HCT116 (cell line): Measurements from ENCODE around the gene CASTOR2. TPM values are rescaled to one million over a fixed set of nuclear protein-coding genes. Genes with fewer than 3 reads are reported as not detected.

Experiments
- ATAC-seq: fragments of 200-7000 bp; cut with Tn5 transposase; 2 replicates; pipeline ENCODE4 v1.9.1; 2020; ENCODE audit warnings: mild to moderate bottlenecking, moderate library complexity
- BruUV-seq: library from RNA; stranded (reverse); fragments of 400-500 nt; replicated peaks from 2 replicates; lab custom pipeline; 2021; lab: Mats Ljungman, UMichigan
- CTCF ChIA-PET: fragments of 300-600 bp; sonication (Branson Sonifier 250); formaldehyde crosslinking; loops from one replicate; lab custom pipeline; 2021; ENCODE audit warnings: antibody characterized with exemption; lab: Charles Lee
- POLR2A ChIA-PET: fragments of 300-600, 350-600 bp; sonication (Branson Sonifier 250); formaldehyde crosslinking; loops from one replicate; lab custom pipeline; 2021; ENCODE audit warnings: antibody characterized with exemption; lab: Charles Lee
- RAD21 ChIA-PET, 2 experiments: fragments of 300-600 bp; sonication (Branson Sonifier 250); formaldehyde crosslinking; loops; one replicate each; lab custom pipeline; 2023; ENCODE audit warnings: low total read pairs in 2 of 2; ENCODE audit not compliant: uncharacterized antibody in 2 of 2, unreplicated experiment in 2 of 2, low non-redundant PET in 1 of 2; lab: Charles Lee
- DNase-seq: peaks from one replicate; pipeline ENCODE4 v3.0.0-alpha.2; 2010; ENCODE audit warnings: low read depth, low spot score
- H2AFZ ChIP-seq: fragments of 200-600 bp; shearing (Covaris generic), sonication (generic); 2 replicates; pipeline ENCODE4 v1.6.1; 2017; ENCODE audit warnings: low read depth, mixed run types, mixed read lengths, antibody characterized with exemption, low read length; ENCODE audit not compliant: poor library complexity, severe bottlenecking
- H3K27ac ChIP-seq: 2 replicates; pipeline ENCODE4 v1.5.1; 2012; ENCODE audit warnings: low read depth, low read length
- H3K27me3 ChIP-seq: fragments of 200-600 bp; sonication (generic); 2 replicates; pipeline ENCODE4 v1.6.1; 2016; ENCODE audit warnings: mixed run types, low read length, mixed read lengths; ENCODE audit not compliant: insufficient read depth
- H3K36me3 ChIP-seq, 2 experiments: fragments of 200-500 bp in 1 of 2; fragments of 200-600 bp in 1 of 2; sonication (Bioruptor generic) in 1 of 2; sonication (generic) in 1 of 2; 2 replicates each; pipeline versions ENCODE4 v1.5.1 to v1.6.1; 2014 to 2016; ENCODE audit warnings: low read length in 2 of 2, inconsistent platforms in 1 of 2, mixed read lengths in 1 of 2, mixed run types in 1 of 2; ENCODE audit not compliant: insufficient read depth in 2 of 2, control insufficient read depth in 1 of 2
- H3K4me1 ChIP-seq, 2 experiments: fragments of 200-600 bp in 1 of 2; sonication (generic) in 1 of 2; 2 replicates each; pipeline versions ENCODE4 v1.5.1 to v1.6.1; 2012 to 2017; ENCODE audit warnings: low read length in 2 of 2, inconsistent platforms in 1 of 2, mild to moderate bottlenecking in 1 of 2, mixed read lengths in 1 of 2, mixed run types in 1 of 2, moderate library complexity in 1 of 2; ENCODE audit not compliant: insufficient read depth in 2 of 2, control insufficient read depth in 1 of 2
- H3K4me2 ChIP-seq: fragments of 200-600 bp; sonication (generic); 2 replicates; pipeline ENCODE4 v1.6.1; 2017; ENCODE audit warnings: mixed run types, low read length, mixed read lengths
- H3K4me3 ChIP-seq, 2 experiments: fragments of 200-600 bp in 1 of 2; sonication (generic) in 1 of 2; replicated peaks in 1 of 2; 2 replicates each; pipeline ENCODE4 v1.5.1; 2011 to 2016; ENCODE audit warnings: low read length in 2 of 2, control low read depth in 1 of 2, low read depth in 1 of 2, mild to moderate bottlenecking in 1 of 2, mixed read lengths in 1 of 2, mixed run types in 1 of 2
- H3K79me2 ChIP-seq: fragments of 200-600 bp; sonication (generic); 2 replicates; pipeline ENCODE4 v1.6.1; 2017; ENCODE audit warnings: mild to moderate bottlenecking, mixed run types, low read length, moderate library complexity, mixed read lengths; ENCODE audit not compliant: insufficient read depth
- H3K9ac ChIP-seq: fragments of 200-600 bp; sonication (generic); 2 replicates; pipeline ENCODE4 v1.6.1; 2016; ENCODE audit warnings: low read length, mixed read lengths
- H3K9me2 ChIP-seq: fragments of 200-600 bp; sonication (generic), shearing (Covaris generic); 2 replicates; pipeline ENCODE4 v1.6.1; 2017; ENCODE audit warnings: mixed run types, mild to moderate bottlenecking, moderate library complexity; ENCODE audit not compliant: insufficient read depth
- H3K9me3 ChIP-seq, 2 experiments: fragments of 200-500 bp in 1 of 2; fragments of 200-600 bp in 1 of 2; sonication (Bioruptor generic) in 1 of 2; sonication (generic) in 1 of 2; 2 replicates each; pipeline ENCODE4 v1.6.1; 2014 to 2017; ENCODE audit warnings: low read length in 2 of 2, mixed read lengths in 2 of 2, inconsistent platforms in 1 of 2, low read depth in 1 of 2, mild to moderate bottlenecking in 1 of 2, mixed run types in 1 of 2, moderate library complexity in 1 of 2; ENCODE audit not compliant: control insufficient read depth in 1 of 2, insufficient read depth in 1 of 2
- H4K20me1 ChIP-seq: fragments of 200-600 bp; sonication (generic), shearing (Covaris generic); 2 replicates; pipeline ENCODE4 v1.6.1; 2017; ENCODE audit warnings: mixed run types, mild to moderate bottlenecking, moderate library complexity; ENCODE audit not compliant: insufficient read depth
- CBX3 ChIP-seq: IDR thresholded peaks from 2 replicates; pipeline ENCODE4 v1.6.1; 2012; ENCODE audit warnings: low read depth
- ELF1 ChIP-seq: IDR thresholded peaks from 2 replicates; pipeline ENCODE4 v1.6.1; 2012; ENCODE audit warnings: low read depth, borderline replicate concordance
- EZH2 ChIP-seq: fragments of 200-600 bp; sonication (generic); IDR thresholded peaks from 2 replicates; pipeline ENCODE4 v1.6.1; 2017; ENCODE audit warnings: antibody characterized with exemption, mixed run types
- FOSL1 ChIP-seq: IDR thresholded peaks from 2 replicates; pipeline ENCODE4 v1.6.1; 2012; ENCODE audit warnings: low read depth
- RAD21 ChIP-seq: IDR thresholded peaks from 2 replicates; pipeline ENCODE4 v1.6.1; 2012; ENCODE audit warnings: low read depth, mild to moderate bottlenecking
- SIN3A ChIP-seq: IDR thresholded peaks from 2 replicates; pipeline ENCODE4 v1.6.1; 2012; ENCODE audit warnings: low read depth
- SP1 ChIP-seq: IDR thresholded peaks from 2 replicates; pipeline ENCODE4 v1.6.1; 2012; ENCODE audit warnings: low read depth
- ZFX ChIP-seq: fragments of 450-650 bp; IDR thresholded peaks from 2 replicates; pipeline ENCODE4 v1.6.1; 2017
- ZNF274 ChIP-seq: fragments of 200-500 bp; sonication (Bioruptor generic); IDR thresholded peaks from 2 replicates; pipeline ENCODE4 v1.6.1; 2014; ENCODE audit warnings: mild to moderate bottlenecking, low read depth, low read length, inconsistent platforms
- intact Hi-C: fragments of 100-400 bp; cut with micrococcal nuclease; formaldehyde crosslinking; loops from 2 replicates; pipeline ENCODE4 v1.10.0; 2022
- total RNA-seq: library from RNA; stranded (reverse); gene quantifications from one replicate; pipeline ENCODE4 v1.2.1, GENCODE V29; 2021; ENCODE audit not compliant: unreplicated experiment
- TF ChIP-seq, protein P1 (sequence below): IDR thresholded peaks from 2 replicates; pipeline ENCODE4 v1.6.1; 2011; ENCODE audit warnings: mild to moderate bottlenecking, low read length, moderate library complexity; ENCODE audit not compliant: insufficient replicate concordance; ENCODE audit errors: extremely low read depth
- TF ChIP-seq, protein P2 (sequence below), 3 experiments: fragments of 200-600 bp in 1 of 3; sonication (generic) in 1 of 3; IDR thresholded peaks in 2 of 3; conservative IDR thresholded peaks in 1 of 3; 2 replicates each; pipeline ENCODE4 v1.5.1; 2012 to 2017; ENCODE audit warnings: low read depth in 2 of 3, low read length in 2 of 3, antibody characterized with exemption in 1 of 3, borderline replicate concordance in 1 of 3, control low read depth in 1 of 3, mild to moderate bottlenecking in 1 of 3, mixed read lengths in 1 of 3, mixed run types in 1 of 3, moderate library complexity in 1 of 3; ENCODE audit not compliant: insufficient read depth in 1 of 3

Gene CASTOR2
- total RNA-seq, 1 experiment from 2014 or later = 9.4 TPM

DNA sequence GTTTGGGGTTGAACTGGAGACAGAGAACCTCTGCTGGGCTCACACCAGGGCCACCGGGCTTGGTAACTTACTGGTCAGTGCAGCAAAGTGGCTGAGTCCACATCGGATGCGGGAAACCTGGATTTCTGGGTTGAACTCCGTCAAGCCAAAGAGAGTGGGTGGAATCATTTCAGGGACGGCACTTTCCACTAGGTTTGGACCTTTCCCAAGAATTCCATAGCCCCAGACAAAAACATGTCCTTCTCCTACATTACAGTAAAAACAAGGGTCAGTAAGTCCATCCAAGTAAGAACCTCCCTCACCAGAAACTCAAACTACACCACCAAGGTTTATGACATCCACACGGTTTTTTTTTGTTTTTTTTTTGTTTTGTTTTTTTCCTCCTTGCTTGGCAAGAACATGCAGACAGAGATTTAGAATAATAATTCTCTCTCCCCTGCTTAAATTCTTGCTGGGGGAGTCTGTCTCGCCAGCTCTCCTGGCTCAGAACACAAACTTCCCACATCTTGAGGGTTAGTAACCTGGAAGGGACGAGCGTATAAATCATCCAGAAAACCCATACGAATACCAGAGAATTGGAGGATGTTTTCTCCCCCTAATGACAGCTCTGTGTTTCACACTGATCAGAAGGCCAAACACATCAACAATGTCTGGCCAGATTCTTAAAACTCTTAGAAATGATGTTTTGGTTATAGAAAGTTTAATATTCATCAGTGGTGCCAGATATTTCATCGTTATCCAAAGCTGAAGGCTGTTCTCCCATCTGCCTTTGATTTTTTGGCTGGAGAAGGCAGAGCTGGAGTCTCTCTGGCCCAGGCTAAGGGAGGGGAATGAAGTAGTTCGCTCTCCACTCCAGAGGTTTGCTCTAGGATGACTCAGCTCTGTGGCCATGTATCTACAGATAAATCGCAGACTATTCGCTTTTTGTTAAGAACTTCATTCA, 91.6 kb downstream of the CASTOR2 start:
- no peaks in the 10 kb centered on the region for H3K9me3 ChIP-seq
- CTCF ChIA-PET = no interaction called here
- no peak for DNase-seq
- no peak overlapping the region for H3K9ac ChIP-seq
- POLR2A ChIA-PET = no interaction called here
- H4K20me1 ChIP-seq = no peaks in the 10 kb centered on the region
- H3K27ac ChIP-seq = no peak overlapping the region
- intact Hi-C loops = no loop called here
- no peak overlapping the region for H3K4me3 ChIP-seq
- H3K27me3 ChIP-seq = no peaks in the 10 kb centered on the region
- no peaks in the 10 kb centered on the region for H3K79me2 ChIP-seq
- TF ChIP-seq ZFX (no peak), ZNF274 (no peak), EZH2 (no peak), SIN3A (no peak), SP1 (no peak), RAD21 (no peak), FOSL1 (no peak), CBX3 (no peak), ELF1 (no peak)
- TF ChIP-seq, protein P1, sequence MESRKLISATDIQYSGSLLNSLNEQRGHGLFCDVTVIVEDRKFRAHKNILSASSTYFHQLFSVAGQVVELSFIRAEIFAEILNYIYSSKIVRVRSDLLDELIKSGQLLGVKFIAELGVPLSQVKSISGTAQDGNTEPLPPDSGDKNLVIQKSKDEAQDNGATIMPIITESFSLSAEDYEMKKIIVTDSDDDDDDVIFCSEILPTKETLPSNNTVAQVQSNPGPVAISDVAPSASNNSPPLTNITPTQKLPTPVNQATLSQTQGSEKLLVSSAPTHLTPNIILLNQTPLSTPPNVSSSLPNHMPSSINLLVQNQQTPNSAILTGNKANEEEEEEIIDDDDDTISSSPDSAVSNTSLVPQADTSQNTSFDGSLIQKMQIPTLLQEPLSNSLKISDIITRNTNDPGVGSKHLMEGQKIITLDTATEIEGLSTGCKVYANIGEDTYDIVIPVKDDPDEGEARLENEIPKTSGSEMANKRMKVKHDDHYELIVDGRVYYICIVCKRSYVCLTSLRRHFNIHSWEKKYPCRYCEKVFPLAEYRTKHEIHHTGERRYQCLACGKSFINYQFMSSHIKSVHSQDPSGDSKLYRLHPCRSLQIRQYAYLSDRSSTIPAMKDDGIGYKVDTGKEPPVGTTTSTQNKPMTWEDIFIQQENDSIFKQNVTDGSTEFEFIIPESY = no peak
- TF ChIP-seq, protein P2, sequence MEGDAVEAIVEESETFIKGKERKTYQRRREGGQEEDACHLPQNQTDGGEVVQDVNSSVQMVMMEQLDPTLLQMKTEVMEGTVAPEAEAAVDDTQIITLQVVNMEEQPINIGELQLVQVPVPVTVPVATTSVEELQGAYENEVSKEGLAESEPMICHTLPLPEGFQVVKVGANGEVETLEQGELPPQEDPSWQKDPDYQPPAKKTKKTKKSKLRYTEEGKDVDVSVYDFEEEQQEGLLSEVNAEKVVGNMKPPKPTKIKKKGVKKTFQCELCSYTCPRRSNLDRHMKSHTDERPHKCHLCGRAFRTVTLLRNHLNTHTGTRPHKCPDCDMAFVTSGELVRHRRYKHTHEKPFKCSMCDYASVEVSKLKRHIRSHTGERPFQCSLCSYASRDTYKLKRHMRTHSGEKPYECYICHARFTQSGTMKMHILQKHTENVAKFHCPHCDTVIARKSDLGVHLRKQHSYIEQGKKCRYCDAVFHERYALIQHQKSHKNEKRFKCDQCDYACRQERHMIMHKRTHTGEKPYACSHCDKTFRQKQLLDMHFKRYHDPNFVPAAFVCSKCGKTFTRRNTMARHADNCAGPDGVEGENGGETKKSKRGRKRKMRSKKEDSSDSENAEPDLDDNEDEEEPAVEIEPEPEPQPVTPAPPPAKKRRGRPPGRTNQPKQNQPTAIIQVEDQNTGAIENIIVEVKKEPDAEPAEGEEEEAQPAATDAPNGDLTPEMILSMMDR (IDR thresholded peaks at IDR 0.05 in 2 of 3, conservative IDR thresholded peaks at IDR 0.05 in 1 of 3; ENCODE audit: borderline replicate concordance in 1 of 3, insufficient read depth in 1 of 3, low read depth in 2 of 3, low read length in 2 of 3) = no peak
- TF ChIP-seq, all 23 proteins: peak for 0
- H3K36me3 ChIP-seq = peaks cover 14 to 40% of the 10 kb centered on the region in 2 experiments; a peak in 3 of 4 replicates
- no TSS peak for BruUV-seq
- H3K4me2 ChIP-seq = no peak overlapping the region
- H3K4me1 ChIP-seq = no peaks in the 10 kb centered on the region
- ATAC-seq = no peak
- H3K9me2 ChIP-seq = no peaks in the 10 kb centered on the region
- RAD21 ChIA-PET = no interaction called here
- H2AFZ ChIP-seq = no peak overlapping the region
